HCT116 (cell line): Measurements from ENCODE around the gene TTC12. TPM values are rescaled to one million over a fixed set of nuclear protein-coding genes. Genes with fewer than 3 reads are reported as not detected.

Experiments
- ATAC-seq: fragments of 200-7000 bp; cut with Tn5 transposase; 2 replicates; pipeline ENCODE4 v1.9.1; 2020; ENCODE audit warnings: mild to moderate bottlenecking, moderate library complexity
- BruUV-seq: library from RNA; stranded (reverse); fragments of 400-500 nt; replicated peaks from 2 replicates; lab custom pipeline; 2021; lab: Mats Ljungman, UMichigan
- CTCF ChIA-PET: fragments of 300-600 bp; sonication (Branson Sonifier 250); formaldehyde crosslinking; loops from one replicate; lab custom pipeline; 2021; ENCODE audit warnings: antibody characterized with exemption; lab: Charles Lee
- POLR2A ChIA-PET: fragments of 300-600, 350-600 bp; sonication (Branson Sonifier 250); formaldehyde crosslinking; loops from one replicate; lab custom pipeline; 2021; ENCODE audit warnings: antibody characterized with exemption; lab: Charles Lee
- RAD21 ChIA-PET, 2 experiments: fragments of 300-600 bp; sonication (Branson Sonifier 250); formaldehyde crosslinking; loops; one replicate each; lab custom pipeline; 2023; ENCODE audit warnings: low total read pairs in 2 of 2; ENCODE audit not compliant: uncharacterized antibody in 2 of 2, unreplicated experiment in 2 of 2, low non-redundant PET in 1 of 2; lab: Charles Lee
- DNase-seq: peaks from one replicate; pipeline ENCODE4 v3.0.0-alpha.2; 2010; ENCODE audit warnings: low read depth, low spot score
- H2AFZ ChIP-seq: fragments of 200-600 bp; shearing (Covaris generic), sonication (generic); 2 replicates; pipeline ENCODE4 v1.6.1; 2017; ENCODE audit warnings: low read depth, mixed run types, mixed read lengths, antibody characterized with exemption, low read length; ENCODE audit not compliant: poor library complexity, severe bottlenecking
- H3K27ac ChIP-seq: 2 replicates; pipeline ENCODE4 v1.5.1; 2012; ENCODE audit warnings: low read depth, low read length
- H3K27me3 ChIP-seq: fragments of 200-600 bp; sonication (generic); 2 replicates; pipeline ENCODE4 v1.6.1; 2016; ENCODE audit warnings: mixed run types, low read length, mixed read lengths; ENCODE audit not compliant: insufficient read depth
- H3K36me3 ChIP-seq, 2 experiments: fragments of 200-500 bp in 1 of 2; fragments of 200-600 bp in 1 of 2; sonication (Bioruptor generic) in 1 of 2; sonication (generic) in 1 of 2; 2 replicates each; pipeline versions ENCODE4 v1.5.1 to v1.6.1; 2014 to 2016; ENCODE audit warnings: low read length in 2 of 2, inconsistent platforms in 1 of 2, mixed read lengths in 1 of 2, mixed run types in 1 of 2; ENCODE audit not compliant: insufficient read depth in 2 of 2, control insufficient read depth in 1 of 2
- H3K4me1 ChIP-seq, 2 experiments: fragments of 200-600 bp in 1 of 2; sonication (generic) in 1 of 2; 2 replicates each; pipeline versions ENCODE4 v1.5.1 to v1.6.1; 2012 to 2017; ENCODE audit warnings: low read length in 2 of 2, inconsistent platforms in 1 of 2, mild to moderate bottlenecking in 1 of 2, mixed read lengths in 1 of 2, mixed run types in 1 of 2, moderate library complexity in 1 of 2; ENCODE audit not compliant: insufficient read depth in 2 of 2, control insufficient read depth in 1 of 2
- H3K4me2 ChIP-seq: fragments of 200-600 bp; sonication (generic); 2 replicates; pipeline ENCODE4 v1.6.1; 2017; ENCODE audit warnings: mixed run types, low read length, mixed read lengths
- H3K4me3 ChIP-seq, 2 experiments: fragments of 200-600 bp in 1 of 2; sonication (generic) in 1 of 2; replicated peaks in 1 of 2; 2 replicates each; pipeline ENCODE4 v1.5.1; 2011 to 2016; ENCODE audit warnings: low read length in 2 of 2, control low read depth in 1 of 2, low read depth in 1 of 2, mild to moderate bottlenecking in 1 of 2, mixed read lengths in 1 of 2, mixed run types in 1 of 2
- H3K79me2 ChIP-seq: fragments of 200-600 bp; sonication (generic); 2 replicates; pipeline ENCODE4 v1.6.1; 2017; ENCODE audit warnings: mild to moderate bottlenecking, mixed run types, low read length, moderate library complexity, mixed read lengths; ENCODE audit not compliant: insufficient read depth
- H3K9ac ChIP-seq: fragments of 200-600 bp; sonication (generic); 2 replicates; pipeline ENCODE4 v1.6.1; 2016; ENCODE audit warnings: low read length, mixed read lengths
- H3K9me2 ChIP-seq: fragments of 200-600 bp; sonication (generic), shearing (Covaris generic); 2 replicates; pipeline ENCODE4 v1.6.1; 2017; ENCODE audit warnings: mixed run types, mild to moderate bottlenecking, moderate library complexity; ENCODE audit not compliant: insufficient read depth
- H3K9me3 ChIP-seq, 2 experiments: fragments of 200-500 bp in 1 of 2; fragments of 200-600 bp in 1 of 2; sonication (Bioruptor generic) in 1 of 2; sonication (generic) in 1 of 2; 2 replicates each; pipeline ENCODE4 v1.6.1; 2014 to 2017; ENCODE audit warnings: low read length in 2 of 2, mixed read lengths in 2 of 2, inconsistent platforms in 1 of 2, low read depth in 1 of 2, mild to moderate bottlenecking in 1 of 2, mixed run types in 1 of 2, moderate library complexity in 1 of 2; ENCODE audit not compliant: control insufficient read depth in 1 of 2, insufficient read depth in 1 of 2
- H4K20me1 ChIP-seq: fragments of 200-600 bp; sonication (generic), shearing (Covaris generic); 2 replicates; pipeline ENCODE4 v1.6.1; 2017; ENCODE audit warnings: mixed run types, mild to moderate bottlenecking, moderate library complexity; ENCODE audit not compliant: insufficient read depth
- ATF3 ChIP-seq: IDR thresholded peaks from 2 replicates; pipeline ENCODE4 v1.6.1; 2012
- CBX3 ChIP-seq: IDR thresholded peaks from 2 replicates; pipeline ENCODE4 v1.6.1; 2012; ENCODE audit warnings: low read depth
- CTCF ChIP-seq, 3 experiments: fragments of 200-600 bp in 1 of 3; sonication (generic) in 1 of 3; IDR thresholded peaks in 2 of 3; conservative IDR thresholded peaks in 1 of 3; 2 replicates each; pipeline ENCODE4 v1.5.1; 2012 to 2017; ENCODE audit warnings: low read depth in 2 of 3, low read length in 2 of 3, antibody characterized with exemption in 1 of 3, borderline replicate concordance in 1 of 3, control low read depth in 1 of 3, mild to moderate bottlenecking in 1 of 3, mixed read lengths in 1 of 3, mixed run types in 1 of 3, moderate library complexity in 1 of 3; ENCODE audit not compliant: insufficient read depth in 1 of 3
- ELF1 ChIP-seq: IDR thresholded peaks from 2 replicates; pipeline ENCODE4 v1.6.1; 2012; ENCODE audit warnings: low read depth, borderline replicate concordance
- EZH2 ChIP-seq: fragments of 200-600 bp; sonication (generic); IDR thresholded peaks from 2 replicates; pipeline ENCODE4 v1.6.1; 2017; ENCODE audit warnings: antibody characterized with exemption, mixed run types
- EZH2phosphoT487 ChIP-seq: fragments of 200-600 bp; IDR thresholded peaks from 2 replicates; pipeline ENCODE4 v1.6.1; 2018; ENCODE audit warnings: antibody characterized with exemption, borderline replicate concordance
- POLR2A ChIP-seq: IDR thresholded peaks from 2 replicates; pipeline ENCODE4 v1.7.0; 2011; ENCODE audit warnings: borderline replicate concordance; ENCODE audit not compliant: insufficient read depth, insufficient read length; ENCODE audit errors: extremely low read depth
- RAD21 ChIP-seq: IDR thresholded peaks from 2 replicates; pipeline ENCODE4 v1.6.1; 2012; ENCODE audit warnings: low read depth, mild to moderate bottlenecking
- REST ChIP-seq: IDR thresholded peaks from 2 replicates; pipeline ENCODE4 v1.6.1; 2012; ENCODE audit warnings: low read depth
- TCF7L2 ChIP-seq: IDR thresholded peaks from 2 replicates; pipeline ENCODE4 v1.7.0; 2011; ENCODE audit warnings: borderline replicate concordance, inconsistent platforms; ENCODE audit not compliant: insufficient read depth, insufficient read length; ENCODE audit errors: extremely low read depth
- ZFX ChIP-seq: fragments of 450-650 bp; IDR thresholded peaks from 2 replicates; pipeline ENCODE4 v1.6.1; 2017
- ZNF274 ChIP-seq: fragments of 200-500 bp; sonication (Bioruptor generic); IDR thresholded peaks from 2 replicates; pipeline ENCODE4 v1.6.1; 2014; ENCODE audit warnings: mild to moderate bottlenecking, low read depth, low read length, inconsistent platforms
- intact Hi-C: fragments of 100-400 bp; cut with micrococcal nuclease; formaldehyde crosslinking; loops from 2 replicates; pipeline ENCODE4 v1.10.0; 2022
- total RNA-seq: library from RNA; stranded (reverse); gene quantifications from one replicate; pipeline ENCODE4 v1.2.1, GENCODE V29; 2021; ENCODE audit not compliant: unreplicated experiment

TTC12 gene
- total RNA-seq, 1 experiment from 2014 or later, result 12.6 TPM

- POLR2A ChIA-PET, result no interaction called here
- H4K20me1 ChIP-seq, result no peaks in the 10 kb centered on the region
- H3K9me2 ChIP-seq, result no peaks in the 10 kb centered on the region
- CTCF ChIA-PET, result no interaction called here
- RAD21 ChIA-PET, result no interaction called here
- no peak overlapping the region for H3K27ac ChIP-seq
- no peak overlapping the region for H3K9ac ChIP-seq
- BruUV-seq, result no TSS peak
- H3K27me3 ChIP-seq, result no peaks in the 10 kb centered on the region
- no peak overlapping the region for H2AFZ ChIP-seq
- H3K4me2 ChIP-seq, result no peak overlapping the region
- ATAC-seq, result no peak
- H3K36me3 ChIP-seq, result no peaks in the 10 kb centered on the region
- H3K4me3 ChIP-seq, result no peak overlapping the region
- TF ChIP-seq ZNF274, result no peak
- no peak for TF ChIP-seq ELF1
- no peak for TF ChIP-seq ZFX
- TF ChIP-seq CBX3, result no peak
- no peak for TF ChIP-seq POLR2A
- no peak for TF ChIP-seq RAD21
- no peak for TF ChIP-seq CTCF (IDR thresholded peaks at IDR 0.05 in 2 of 3, conservative IDR thresholded peaks at IDR 0.05 in 1 of 3; ENCODE audit: borderline replicate concordance in 1 of 3, insufficient read depth in 1 of 3, low read depth in 2 of 3, low read length in 2 of 3)
- TF ChIP-seq EZH2, result no peak
- no peak for TF ChIP-seq EZH2phosphoT487
- no peak for TF ChIP-seq TCF7L2
- TF ChIP-seq REST, result no peak
- no peak for TF ChIP-seq ATF3
- no peaks in the 10 kb centered on the region for H3K79me2 ChIP-seq
- peaks cover 2 to 10% of the 10 kb centered on the region in 2 experiments; a peak in 1 of 4 replicates for H3K4me1 ChIP-seq
- no peak for DNase-seq
- H3K9me3 ChIP-seq, result no peaks in the 10 kb centered on the region
- intact Hi-C loops, result no loop called here
Observed at GRCh38 chr11:113385749-113386148, 71.4 kb downstream of the TTC12 start.
